ENCODE data around the gene FMNL2. TPM values are rescaled to one million over a fixed set of nuclear protein-coding genes. Genes with fewer than 3 reads are reported as not detected.

Gene FMNL2
- total RNA-seq, 1 donor from 2014 or later = 5.5 TPM

GRCh38 chr2:152676461-152676860 is 341.5 kb downstream of the FMNL2 start:
- H3K4me3 ChIP-seq = no peak overlapping the region
- no peaks in the 10 kb centered on the region for H3K27me3 ChIP-seq (ENCODE audit: low read depth)
- H3K36me3 ChIP-seq = peaks cover 96% of the 10 kb centered on the region
- no peak for TF ChIP-seq CTCF (IDR thresholded peaks at IDR 0.05; ENCODE audit: borderline replicate concordance)
- H3K27ac ChIP-seq (replicated peaks) = no peak overlapping the region
- intact Hi-C loops (cut with micrococcal nuclease) = no loop called here
- no peaks in the 10 kb centered on the region for H3K9me3 ChIP-seq (replicated peaks)
- no peak for DNase-seq
- H3K4me1 ChIP-seq = no peaks in the 10 kb centered on the region

- peaks cover 73% of the 10 kb centered on the region for H3K36me3 ChIP-seq
- DNase-seq = no peak
- intact Hi-C loops (cut with micrococcal nuclease) = no loop called here
- no peaks in the 10 kb centered on the region for H3K4me1 ChIP-seq
- no peak overlapping the region for H3K27ac ChIP-seq (replicated peaks)
- no peaks in the 10 kb centered on the region for H3K27me3 ChIP-seq (ENCODE audit: low read depth)
- H3K9me3 ChIP-seq (replicated peaks) = no peaks in the 10 kb centered on the region
- H3K4me3 ChIP-seq = no peak overlapping the region
- no peak for TF ChIP-seq CTCF (IDR thresholded peaks at IDR 0.05; ENCODE audit: borderline replicate concordance)
Measured at GRCh38 chr2:152678808-152679207, 343.8 kb downstream of the FMNL2 start.

- no peak for DNase-seq
Measured at GRCh38 chr2:152682663-152683062, 347.7 kb downstream of the FMNL2 start.

GRCh38 chr2:152683400-152683799 is 348.4 kb downstream of the FMNL2 start:
- H3K27ac ChIP-seq (replicated peaks) = no peak overlapping the region
- H3K36me3 ChIP-seq = peaks cover 34% of the 10 kb centered on the region
- H3K9me3 ChIP-seq (replicated peaks) = no peaks in the 10 kb centered on the region
- DNase-seq = no peak
- no peak overlapping the region for H3K4me3 ChIP-seq
- no peak for TF ChIP-seq CTCF (IDR thresholded peaks at IDR 0.05; ENCODE audit: borderline replicate concordance)
- intact Hi-C loops (cut with micrococcal nuclease) = no loop called here
- no peaks in the 10 kb centered on the region for H3K27me3 ChIP-seq (ENCODE audit: low read depth)
- H3K4me1 ChIP-seq = no peaks in the 10 kb centered on the region

More at GRCh38 chr2:152682663-152683062, 347.7 kb downstream of the FMNL2 start:
- Histone ChIP-seq H3K9me3 (replicated peaks) (no peaks in the 10 kb centered on the region), H3K27me3 (ENCODE audit: low read depth) (no peaks in the 10 kb centered on the region), H3K4me1 (no peaks in the 10 kb centered on the region), H3K36me3 (peaks cover 36% of the 10 kb centered on the region), H3K4me3 (no peak overlapping the region), H3K27ac (replicated peaks) (no peak overlapping the region)
- intact Hi-C loops (cut with micrococcal nuclease) = no loop called here
- no peak for TF ChIP-seq CTCF (IDR thresholded peaks at IDR 0.05; ENCODE audit: borderline replicate concordance)

- no peak for DNase-seq
- Histone ChIP-seq H3K4me3 (no peak overlapping the region), H3K27ac (replicated peaks) (no peak overlapping the region), H3K9me3 (replicated peaks) (no peaks in the 10 kb centered on the region), H3K36me3 (peaks cover 10% of the 10 kb centered on the region), H3K4me1 (no peaks in the 10 kb centered on the region), H3K27me3 (ENCODE audit: low read depth) (no peaks in the 10 kb centered on the region)
- TF ChIP-seq CTCF (IDR thresholded peaks at IDR 0.05; ENCODE audit: borderline replicate concordance) = no peak
- intact Hi-C loops (cut with micrococcal nuclease) = no loop called here
Measured at GRCh38 chr2:152686321-152686720, 351.3 kb downstream of the FMNL2 start.

- Histone ChIP-seq H3K27ac (replicated peaks) (no peak overlapping the region), H3K27me3 (ENCODE audit: low read depth) (no peaks in the 10 kb centered on the region), H3K4me3 (no peak overlapping the region), H3K4me1 (peaks cover 21% of the 10 kb centered on the region), H3K36me3 (peaks cover 27% of the 10 kb centered on the region), H3K9me3 (replicated peaks) (no peaks in the 10 kb centered on the region)
- DNase-seq = no peak
- intact Hi-C loops (cut with micrococcal nuclease) = no loop called here
- no peak for TF ChIP-seq CTCF (IDR thresholded peaks at IDR 0.05; ENCODE audit: borderline replicate concordance)
Measured at GRCh38 chr2:152693033-152693432, 358.1 kb downstream of the FMNL2 start.
